Measurements from ENCODE around the gene TGFBR1. TPM values are rescaled to one million over a fixed set of nuclear protein-coding genes. Genes with fewer than 3 reads are reported as not detected.

Gene TGFBR1
- total and polyA plus RNA-seq, 3 experiments from 2014 or later, result 34.4 to 41.9 (median 36.6) TPM

DNA sequence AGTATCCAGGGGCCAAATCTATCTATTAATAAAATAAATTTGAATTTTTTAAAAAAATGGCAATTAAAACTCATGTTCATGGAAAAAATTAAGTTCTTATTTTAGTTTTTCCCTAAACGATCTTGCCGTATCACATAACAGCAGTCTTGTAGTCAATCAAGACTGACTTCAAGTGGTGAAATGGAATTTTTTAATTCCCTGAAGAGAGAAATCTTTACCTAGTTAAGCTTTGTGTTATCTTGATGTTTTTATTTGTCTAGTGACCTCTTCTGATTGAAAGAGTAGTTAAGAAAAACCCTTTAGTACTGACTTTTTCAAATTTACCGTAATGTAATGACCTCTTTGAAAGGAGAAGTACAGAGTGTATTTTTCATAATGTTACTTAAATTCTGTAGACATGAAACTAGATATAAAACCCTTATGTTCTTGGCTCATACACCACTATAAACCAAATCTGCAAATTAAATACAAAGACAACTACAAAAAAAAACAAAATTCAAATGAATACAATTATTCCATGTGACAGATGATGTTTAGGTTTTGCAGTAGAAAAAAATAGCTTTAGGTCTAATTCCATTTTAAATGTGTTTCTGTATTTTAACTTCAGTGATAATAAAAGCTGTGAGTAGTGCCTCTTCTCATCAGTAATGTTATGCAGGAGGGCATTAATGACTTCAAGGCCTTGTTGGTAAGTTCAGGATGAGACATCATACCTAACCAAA lies 19.8 kb downstream of the TGFBR1 start:
- no peaks in the 10 kb centered on the region for H3K9me3 Mint-ChIP-seq
- no peaks in the 10 kb centered on the region for H3K27me3 Mint-ChIP-seq
- ChIA-PET POLR2A (no interaction called here), CTCF (interaction anchor here (3.3 kb wide), 1 partner anchor 15 kb away, joined by 13 read pairs; no protein-coding TSS in a partner anchor)
- peak overlapping the region in 2 of 8 donors; percentile 21 to 34 for H3K27ac Mint-ChIP-seq
- Histone ChIP-seq H3K4me1 (ENCODE audit: insufficient read depth, low read length) (peaks cover 84% of the 10 kb centered on the region), H3K27me3 (ENCODE audit: insufficient read depth, low read length, poor library complexity, severe bottlenecking) (no peaks in the 10 kb centered on the region), H3K36me3 (ENCODE audit: insufficient read depth, low read length) (no peaks in the 10 kb centered on the region), H3K4me3 (ENCODE audit: low read length) (no peak overlapping the region), H3K9me3 (ENCODE audit: low read length) (no peaks in the 10 kb centered on the region), H3K27ac (ENCODE audit: low read depth, low read length) (no peak overlapping the region)
- no peak overlapping the region for H3K4me3 Mint-ChIP-seq
- no peak for DNase-seq
- H3K4me1 Mint-ChIP-seq, result peaks cover 92 to 97% (median 96%) of the 10 kb centered on the region in 3 donors
- H3K36me3 Mint-ChIP-seq, result peaks cover 0 to 7% (median 7%) of the 10 kb centered on the region in 3 donors

DNA sequence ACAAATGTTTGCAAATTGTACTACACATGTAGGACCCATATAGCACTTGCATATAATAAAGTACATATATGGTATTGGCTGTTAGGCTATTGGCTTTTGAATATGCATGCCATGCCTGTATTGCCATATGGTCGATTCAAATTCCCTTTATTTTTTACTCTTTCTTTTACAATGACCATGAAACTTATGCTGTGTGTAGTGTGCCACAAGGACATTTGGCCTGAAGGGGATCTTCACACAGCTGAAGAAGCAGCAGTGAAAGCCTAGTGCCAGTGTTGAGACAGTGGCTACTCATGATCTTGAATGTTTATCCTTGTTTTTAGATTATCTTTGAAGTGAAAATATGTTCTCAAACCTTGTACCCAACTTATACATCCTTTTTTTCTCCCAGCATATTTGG lies 20.5 kb downstream of the TGFBR1 start:
- H3K27me3 Mint-ChIP-seq, result no peaks in the 10 kb centered on the region
- CTCF ChIA-PET, result interaction anchor here (3.3 kb wide), 1 partner anchor 15 kb away, joined by 13 read pairs; no protein-coding TSS in a partner anchor
- H3K36me3 Mint-ChIP-seq, result peaks cover 0 to 12% (median 7%) of the 10 kb centered on the region in 3 donors

DNA sequence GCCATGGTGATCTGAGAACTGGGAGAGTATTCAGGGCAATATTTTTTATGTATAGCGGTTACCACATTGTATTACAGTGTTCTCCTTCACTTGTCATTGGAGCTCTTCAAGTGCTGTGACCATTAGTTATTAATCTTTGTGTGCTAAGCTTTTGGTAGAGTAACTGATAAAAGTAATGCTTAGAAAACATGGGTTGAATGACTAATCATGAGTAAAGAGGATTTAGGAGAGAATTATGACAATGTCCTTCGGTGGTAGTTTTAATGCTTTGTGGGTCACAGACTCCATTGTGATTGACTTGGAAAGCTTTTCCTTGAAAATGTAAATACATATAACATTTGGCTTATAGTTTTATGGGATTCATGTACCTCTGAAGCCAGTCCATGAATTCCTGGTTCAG lies 21.4 kb downstream of the TGFBR1 start:
- POLR2A ChIA-PET, result interaction anchor here (0.8 kb wide), 1 partner anchor 13 kb away, joined by 3 read pairs; no protein-coding TSS in a partner anchor
- peak overlapping the region in 3 of 7 donors; percentile 6 to 54 (median 9) for H3K4me3 Mint-ChIP-seq

More for the DNA sequence above, 20.5 kb downstream of the TGFBR1 start:
- POLR2A ChIA-PET, result no interaction called here
- Histone ChIP-seq H3K4me1 (ENCODE audit: insufficient read depth, low read length) (peaks cover 83% of the 10 kb centered on the region), H3K4me3 (ENCODE audit: low read length) (no peak overlapping the region), H3K27me3 (ENCODE audit: insufficient read depth, low read length, poor library complexity, severe bottlenecking) (no peaks in the 10 kb centered on the region), H3K27ac (ENCODE audit: low read depth, low read length) (no peak overlapping the region), H3K9me3 (ENCODE audit: low read length) (no peaks in the 10 kb centered on the region), H3K36me3 (ENCODE audit: insufficient read depth, low read length) (no peaks in the 10 kb centered on the region)
- peak overlapping the region in 1 of 7 donors; percentile 3 for H3K4me3 Mint-ChIP-seq
- H3K9me3 Mint-ChIP-seq, result no peaks in the 10 kb centered on the region
- peak overlapping the region in 6 of 8 donors; percentile 0 to 24 (median 6) for H3K27ac Mint-ChIP-seq
- no peak for DNase-seq
- H3K4me1 Mint-ChIP-seq, result peaks cover 91 to 97% (median 94%) of the 10 kb centered on the region in 3 donors

DNA sequence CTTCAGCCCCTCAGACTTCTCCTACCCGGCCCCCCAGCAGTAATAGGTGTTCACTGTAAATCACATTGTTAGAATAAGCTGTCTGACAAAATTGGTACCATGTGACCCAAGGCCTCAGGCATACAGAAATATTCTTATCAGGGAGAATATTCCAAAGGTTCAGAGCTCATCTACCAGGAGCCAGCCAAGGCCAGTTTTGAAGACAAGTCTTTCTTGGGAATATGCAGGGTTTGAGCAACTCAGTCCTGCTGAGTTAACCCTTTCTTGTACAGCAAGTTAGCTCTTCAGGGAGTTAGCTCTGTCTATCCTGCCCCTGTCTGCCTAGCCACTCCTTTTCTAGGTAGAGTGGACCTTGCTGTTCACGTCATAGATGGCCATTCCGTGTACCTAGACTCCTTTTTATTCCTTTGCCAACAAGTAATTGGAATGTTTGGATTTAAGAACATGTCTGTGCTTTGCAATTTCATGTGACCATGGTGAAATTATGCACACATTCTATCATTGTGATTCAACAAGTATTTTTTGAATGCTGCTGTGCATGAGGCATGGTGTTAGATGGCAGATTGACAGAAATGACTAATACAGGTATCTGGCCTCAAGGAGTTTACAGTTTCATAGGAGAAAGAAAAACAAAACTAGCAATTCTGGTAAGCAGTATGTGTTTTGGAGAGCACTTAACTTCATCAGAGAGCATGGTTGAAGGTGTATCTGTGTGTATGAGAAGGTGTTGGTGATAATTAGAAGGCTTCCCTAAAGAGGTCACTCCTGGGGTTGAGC lies 22.6 kb downstream of the TGFBR1 start:
- Histone ChIP-seq H3K4me1 (ENCODE audit: insufficient read depth, low read length) (peaks cover 75% of the 10 kb centered on the region), H3K9me3 (ENCODE audit: low read length) (no peaks in the 10 kb centered on the region), H3K4me3 (ENCODE audit: low read length) (no peak overlapping the region), H3K36me3 (ENCODE audit: insufficient read depth, low read length) (no peaks in the 10 kb centered on the region), H3K27me3 (ENCODE audit: insufficient read depth, low read length, poor library complexity, severe bottlenecking) (no peaks in the 10 kb centered on the region), H3K27ac (ENCODE audit: low read depth, low read length) (no peak overlapping the region)
- H3K27ac Mint-ChIP-seq, result peak overlapping the region; percentile 1 to 85 (median 68)
- peak overlapping the region in 4 of 7 donors; percentile 1 to 36 (median 25) for H3K4me3 Mint-ChIP-seq
- peaks cover 5 to 28% (median 6%) of the 10 kb centered on the region in 3 donors for H3K36me3 Mint-ChIP-seq
- H3K9me3 Mint-ChIP-seq, result no peaks in the 10 kb centered on the region
- H3K4me1 Mint-ChIP-seq, result peaks cover 86 to 94% (median 94%) of the 10 kb centered on the region in 3 donors
- ChIA-PET CTCF (interaction anchor here (3.3 kb wide), 1 partner anchor 12 kb away, joined by 13 read pairs; no protein-coding TSS in a partner anchor), POLR2A (interaction anchor here (0.6 kb wide), 1 partner anchor 104 kb away, joined by 3 read pairs; no protein-coding TSS in a partner anchor)
- DNase-seq, result no peak
- H3K27me3 Mint-ChIP-seq, result no peaks in the 10 kb centered on the region

More for the DNA sequence above, 21.4 kb downstream of the TGFBR1 start:
- no peaks in the 10 kb centered on the region for H3K27me3 ChIP-seq (ENCODE audit: insufficient read depth, low read length, poor library complexity, severe bottlenecking)
- Mint-ChIP-seq H3K4me1 (peaks cover 91 to 97% (median 94%) of the 10 kb centered on the region in 3 donors), H3K9me3 (no peaks in the 10 kb centered on the region), H3K27me3 (no peaks in the 10 kb centered on the region), H3K36me3 (peaks cover 0 to 19% (median 8%) of the 10 kb centered on the region in 3 donors), H3K27ac (peak overlapping the region in 5 of 8 donors; percentile 1 to 37 (median 15))
- peaks cover 83% of the 10 kb centered on the region for H3K4me1 ChIP-seq (ENCODE audit: insufficient read depth, low read length)
- H3K36me3 ChIP-seq (ENCODE audit: insufficient read depth, low read length), result no peaks in the 10 kb centered on the region
- no peak overlapping the region for H3K4me3 ChIP-seq (ENCODE audit: low read length)
- no peak for DNase-seq
- CTCF ChIA-PET, result interaction anchor here (0.7 to 3.3 kb wide), 2 partner anchors 14 to 151 kb away, joined by 3 to 13 read pairs; no protein-coding TSS in a partner anchor
- no peaks in the 10 kb centered on the region for H3K9me3 ChIP-seq (ENCODE audit: low read length)
- H3K27ac ChIP-seq (ENCODE audit: low read depth, low read length), result no peak overlapping the region

DNA sequence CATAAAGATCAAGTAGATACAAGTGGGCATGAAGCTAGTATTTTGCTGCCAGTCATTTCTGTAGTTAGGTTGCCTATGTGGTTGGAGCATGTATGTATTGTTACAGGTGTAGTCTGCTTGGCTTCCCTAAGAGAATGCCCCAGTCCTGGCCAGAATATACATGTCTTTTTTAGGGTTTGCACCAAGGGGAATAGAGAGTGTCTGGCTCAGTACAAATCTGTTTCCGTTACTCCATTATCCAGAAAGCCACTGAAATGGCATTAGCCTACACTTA lies 23.2 kb downstream of the TGFBR1 start:
- ChIA-PET POLR2A (interaction anchor here (0.6 kb wide), 1 partner anchor 104 kb away, joined by 3 read pairs; no protein-coding TSS in a partner anchor), CTCF (interaction anchor here (3.3 kb wide), 1 partner anchor 12 kb away, joined by 13 read pairs; no protein-coding TSS in a partner anchor)
- Mint-ChIP-seq H3K4me3 (peak overlapping the region in 4 of 7 donors; percentile 1 to 36 (median 18)), H3K27ac (peak overlapping the region; percentile 1 to 85 (median 60)), H3K9me3 (no peaks in the 10 kb centered on the region), H3K36me3 (peaks cover 8 to 32% (median 10%) of the 10 kb centered on the region in 3 donors), H3K27me3 (no peaks in the 10 kb centered on the region), H3K4me1 (peaks cover 87 to 95% (median 93%) of the 10 kb centered on the region in 3 donors)
- Histone ChIP-seq H3K4me3 (ENCODE audit: low read length) (no peak overlapping the region), H3K27me3 (ENCODE audit: insufficient read depth, low read length, poor library complexity, severe bottlenecking) (no peaks in the 10 kb centered on the region), H3K27ac (ENCODE audit: low read depth, low read length) (no peak overlapping the region), H3K36me3 (ENCODE audit: insufficient read depth, low read length) (no peaks in the 10 kb centered on the region), H3K9me3 (ENCODE audit: low read length) (no peaks in the 10 kb centered on the region), H3K4me1 (ENCODE audit: insufficient read depth, low read length) (peaks cover 71% of the 10 kb centered on the region)
- DNase-seq, result no peak

DNA sequence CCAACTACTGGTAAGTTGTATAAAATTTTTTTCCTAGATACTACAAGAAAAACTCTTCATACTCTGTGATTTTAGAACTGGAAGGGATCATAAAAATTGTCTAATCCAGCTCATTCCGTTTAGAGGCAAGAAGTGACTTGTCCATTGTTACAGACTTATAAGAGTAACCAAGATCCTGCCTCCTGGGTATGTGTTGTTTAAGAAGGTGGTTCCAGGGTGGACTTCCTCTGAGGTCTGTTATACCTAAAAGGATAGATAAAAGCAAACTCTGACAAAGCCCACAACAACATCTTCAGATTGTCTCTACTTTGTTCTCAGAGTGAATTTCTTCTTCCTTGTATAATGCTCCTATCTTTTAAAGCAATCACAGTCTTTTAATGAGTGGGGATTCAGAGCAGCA lies 24.2 kb downstream of the TGFBR1 start:
- H3K4me1 Mint-ChIP-seq, result peaks cover 83 to 93% (median 90%) of the 10 kb centered on the region in 3 donors
- peak overlapping the region in 7 of 8 donors; percentile 16 to 76 (median 52) for H3K27ac Mint-ChIP-seq
- H3K27ac ChIP-seq (ENCODE audit: low read depth, low read length), result no peak overlapping the region
- POLR2A ChIA-PET, result no interaction called here
- no peaks in the 10 kb centered on the region for H3K27me3 ChIP-seq (ENCODE audit: insufficient read depth, low read length, poor library complexity, severe bottlenecking)
- H3K4me3 Mint-ChIP-seq, result peak overlapping the region in 5 of 7 donors; percentile 16 to 66 (median 27)
- no peaks in the 10 kb centered on the region for H3K36me3 ChIP-seq (ENCODE audit: insufficient read depth, low read length)
- peaks cover 10 to 37% (median 11%) of the 10 kb centered on the region in 3 donors for H3K36me3 Mint-ChIP-seq
- peaks cover 66% of the 10 kb centered on the region for H3K4me1 ChIP-seq (ENCODE audit: insufficient read depth, low read length)
- no peak overlapping the region for H3K4me3 ChIP-seq (ENCODE audit: low read length)
- no peaks in the 10 kb centered on the region for H3K9me3 Mint-ChIP-seq
- H3K27me3 Mint-ChIP-seq, result no peaks in the 10 kb centered on the region
- CTCF ChIA-PET, result interaction anchor here (1.0 kb wide), 1 partner anchor 10 kb away, joined by 3 read pairs; no protein-coding TSS in a partner anchor
- H3K9me3 ChIP-seq (ENCODE audit: low read length), result no peaks in the 10 kb centered on the region
- DNase-seq, result peak in 1 of 5 donors; percentile 47

DNA sequence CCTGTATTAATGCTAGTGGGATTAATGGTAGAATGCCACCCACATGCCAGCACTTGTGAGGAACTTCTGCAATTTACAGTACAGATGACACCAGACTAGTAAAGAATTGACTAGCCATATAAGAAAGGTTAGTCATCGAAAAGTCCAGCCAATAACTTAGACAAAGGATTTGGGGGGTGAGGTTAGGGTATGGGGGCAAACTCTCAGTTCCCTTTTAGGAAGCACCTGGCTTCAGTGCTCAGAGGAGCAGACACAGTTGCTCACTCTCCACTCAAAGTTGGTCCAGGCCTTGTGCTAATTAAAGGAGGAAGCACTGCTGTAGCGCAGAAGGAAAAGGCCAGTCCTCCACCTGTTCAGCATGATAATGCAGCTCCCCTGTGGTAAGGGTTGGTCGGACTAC lies 25.2 kb downstream of the TGFBR1 start:
- H3K27ac Mint-ChIP-seq, result peak overlapping the region in 6 of 8 donors; percentile 12 to 77 (median 58)
- H3K4me1 Mint-ChIP-seq, result peaks cover 83 to 93% (median 90%) of the 10 kb centered on the region in 3 donors
- Histone ChIP-seq H3K36me3 (ENCODE audit: insufficient read depth, low read length) (no peaks in the 10 kb centered on the region), H3K9me3 (ENCODE audit: low read length) (no peaks in the 10 kb centered on the region), H3K27me3 (ENCODE audit: insufficient read depth, low read length, poor library complexity, severe bottlenecking) (no peaks in the 10 kb centered on the region), H3K4me1 (ENCODE audit: insufficient read depth, low read length) (peaks cover 73% of the 10 kb centered on the region), H3K27ac (ENCODE audit: low read depth, low read length) (no peak overlapping the region), H3K4me3 (ENCODE audit: low read length) (no peak overlapping the region)
- ChIA-PET CTCF (no interaction called here), POLR2A (interaction anchor here (0.6 kb wide), 1 partner anchor 14 kb away, joined by 3 read pairs; no protein-coding TSS in a partner anchor)
- H3K4me3 Mint-ChIP-seq, result peak overlapping the region in 2 of 7 donors; percentile 15 to 23
- no peaks in the 10 kb centered on the region for H3K9me3 Mint-ChIP-seq
- DNase-seq, result no peak
- H3K36me3 Mint-ChIP-seq, result peaks cover 9 to 40% (median 10%) of the 10 kb centered on the region in 3 donors
- no peaks in the 10 kb centered on the region for H3K27me3 Mint-ChIP-seq
